GM12891 (cell line): ENCODE measurements around the gene VWA3B.
"Not testable (repeated sequence)": the region's sequence is repeated elsewhere in the genome, so short reads cannot be mapped to it uniquely, and the experiment has no call there.

Experiments
- DNase-seq: peaks from one replicate; pipeline ENCODE4 v3.0.0; 2011; ENCODE audit warnings: low spot score; ENCODE audit not compliant: insufficient read length
- FAIRE-seq: peaks from 2 replicates; lab custom pipeline; 2011; peaks lifted over from hg19 to GRCh38; lab: Jason Lieb, UNC
- PAX5 ChIP-seq: IDR thresholded peaks from 2 replicates; pipeline ENCODE4 v1.6.1; 2011; ENCODE audit warnings: low read length, moderate library complexity, mild to moderate bottlenecking; ENCODE audit not compliant: insufficient read depth, severe bottlenecking
- POLR2A ChIP-seq: IDR thresholded peaks from 2 replicates; pipeline ENCODE4 v1.6.1; 2011; ENCODE audit warnings: low read depth, low read length, control low read depth
- POLR2AphosphoS5 ChIP-seq: IDR thresholded peaks from 2 replicates; pipeline ENCODE4 v1.6.1; 2011; ENCODE audit warnings: low read depth, low read length, control low read depth
- POU2F2 ChIP-seq: IDR thresholded peaks from 2 replicates; pipeline ENCODE4 v1.6.1; 2011; ENCODE audit warnings: low read depth, mild to moderate bottlenecking, control low read depth, low read length, moderate library complexity
- SPI1 ChIP-seq: IDR thresholded peaks from 2 replicates; pipeline ENCODE4 v1.6.1; 2011; ENCODE audit warnings: low read depth, low read length, control low read depth
- TAF1 ChIP-seq: IDR thresholded peaks from 2 replicates; pipeline ENCODE4 v1.6.1; 2011; ENCODE audit warnings: low read depth, low read length, control low read depth

VWA3B gene

DNA sequence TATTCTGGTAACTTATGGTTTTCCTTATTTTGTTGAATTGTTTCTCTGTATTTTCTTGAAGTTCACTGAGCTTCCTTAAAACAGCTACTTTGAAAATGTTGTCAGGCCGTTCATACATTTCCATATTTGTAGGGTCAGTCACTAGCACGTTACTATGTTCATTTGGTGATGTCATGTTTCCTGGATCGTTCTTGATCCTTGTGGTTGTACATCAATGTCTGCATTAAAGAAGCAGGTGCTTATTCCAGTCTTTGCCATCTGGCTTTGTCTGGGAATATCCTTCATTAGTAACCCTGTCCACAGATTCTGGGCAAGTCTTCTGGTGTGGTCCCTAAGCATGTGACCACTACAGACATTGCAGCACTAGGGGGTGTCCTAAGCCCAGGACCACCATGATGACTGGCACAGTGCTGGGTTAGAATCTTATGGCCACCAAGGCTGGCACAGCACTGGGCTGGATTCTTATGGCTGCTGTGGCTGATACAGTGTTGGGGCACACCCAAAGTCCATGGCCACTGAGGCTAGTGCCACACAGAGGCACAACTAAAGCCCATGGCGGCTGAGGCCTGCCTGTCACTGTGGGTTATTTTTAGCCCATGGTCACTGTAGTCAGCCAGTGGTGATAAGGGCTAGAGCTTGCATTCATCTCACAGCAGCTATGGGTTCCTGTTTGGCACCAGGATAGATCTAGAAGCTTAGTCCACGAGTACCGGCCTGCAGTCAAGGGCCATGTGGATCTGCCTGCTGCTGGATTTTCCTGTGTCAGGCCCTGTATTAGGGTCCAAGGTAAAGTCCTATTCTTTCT lies 13.2 kb downstream of the VWA3B start:
- no peak for FAIRE-seq
- DNase-seq: no peak
- TF ChIP-seq SPI1: no peak
- no peak for TF ChIP-seq POLR2A
- TF ChIP-seq TAF1: no peak
- TF ChIP-seq POU2F2: no peak
- no peak for TF ChIP-seq POLR2AphosphoS5

- not testable (repeated sequence) for DNase-seq
Observed at GRCh38 chr2:98102315-98102714, 15.3 kb downstream of the VWA3B start.

DNA sequence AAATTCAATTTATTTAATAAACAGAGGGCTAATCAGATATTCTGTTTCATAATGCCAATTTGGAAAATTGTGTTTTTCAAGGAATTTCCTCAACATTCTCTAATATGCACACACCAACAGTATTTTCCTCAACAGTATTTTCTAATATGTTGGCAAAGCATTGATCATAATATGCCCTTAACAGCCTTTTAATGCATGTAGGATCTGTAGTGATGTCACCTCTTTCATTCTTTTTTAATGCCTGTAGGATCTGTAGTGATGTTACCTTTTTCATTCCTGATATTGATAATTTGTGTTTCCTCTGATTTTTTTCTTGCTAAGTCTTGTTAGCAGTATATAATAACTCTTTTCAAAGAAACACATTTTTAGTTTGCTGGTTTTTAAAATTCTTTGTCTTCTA lies 15.9 kb downstream of the VWA3B start:
- TF ChIP-seq POLR2AphosphoS5 (no peak), POU2F2 (no peak), TAF1 (no peak), POLR2A (no peak), PAX5 (no peak), SPI1 (no peak)
- DNase-seq (no peak), FAIRE-seq (no peak)

More at GRCh38 chr2:98102315-98102714, 15.3 kb downstream of the VWA3B start:
- not testable (repeated sequence) for FAIRE-seq

GRCh38 chr2:98108110-98108509 lies 21.1 kb downstream of the VWA3B start:
- TF ChIP-seq PAX5: no peak
- no peak for TF ChIP-seq POLR2A
- no peak for TF ChIP-seq TAF1
- no peak for TF ChIP-seq SPI1
- TF ChIP-seq POLR2AphosphoS5: no peak
- TF ChIP-seq POU2F2: no peak
- DNase-seq (no peak), FAIRE-seq (no peak)

- FAIRE-seq (no peak), DNase-seq (no peak)
- TF ChIP-seq POLR2A (no peak), POLR2AphosphoS5 (no peak), PAX5 (no peak), SPI1 (no peak), TAF1 (no peak), POU2F2 (no peak)
Observed at GRCh38 chr2:98110741-98111140, 23.8 kb downstream of the VWA3B start.

- DNase-seq (no peak), FAIRE-seq (no peak)
- no peak for TF ChIP-seq POU2F2
- no peak for TF ChIP-seq POLR2A
- no peak for TF ChIP-seq SPI1
- no peak for TF ChIP-seq TAF1
- no peak for TF ChIP-seq POLR2AphosphoS5
- no peak for TF ChIP-seq PAX5
Observed at GRCh38 chr2:98114643-98115330, 27.8 kb downstream of the VWA3B start.

GRCh38 chr2:98118161-98118560 lies 31.2 kb downstream of the VWA3B start:
- FAIRE-seq (no peak), DNase-seq (no peak)
- TF ChIP-seq POLR2A (no peak), POLR2AphosphoS5 (no peak), POU2F2 (no peak), TAF1 (no peak), SPI1 (no peak), PAX5 (no peak)

DNA sequence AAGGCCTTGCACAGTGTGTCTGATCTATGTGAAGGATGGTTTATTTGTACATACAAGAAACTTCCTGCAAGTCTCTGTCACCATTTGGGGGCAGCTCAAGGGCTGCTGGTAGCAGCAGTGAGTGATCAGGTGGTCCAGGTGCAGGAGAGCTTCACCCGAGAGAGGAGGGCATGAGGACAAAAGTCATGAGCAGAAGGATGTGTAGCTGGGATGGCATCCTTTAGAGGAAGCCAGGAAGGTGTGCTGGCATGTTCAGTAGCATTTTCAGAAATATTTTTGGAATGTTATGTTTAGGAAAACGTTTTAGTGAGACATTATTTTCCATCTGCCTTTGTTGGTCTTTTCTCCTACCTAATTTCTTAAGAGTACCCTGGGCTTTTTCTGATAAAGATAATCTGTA lies 31.9 kb downstream of the VWA3B start:
- FAIRE-seq: no peak

DNA sequence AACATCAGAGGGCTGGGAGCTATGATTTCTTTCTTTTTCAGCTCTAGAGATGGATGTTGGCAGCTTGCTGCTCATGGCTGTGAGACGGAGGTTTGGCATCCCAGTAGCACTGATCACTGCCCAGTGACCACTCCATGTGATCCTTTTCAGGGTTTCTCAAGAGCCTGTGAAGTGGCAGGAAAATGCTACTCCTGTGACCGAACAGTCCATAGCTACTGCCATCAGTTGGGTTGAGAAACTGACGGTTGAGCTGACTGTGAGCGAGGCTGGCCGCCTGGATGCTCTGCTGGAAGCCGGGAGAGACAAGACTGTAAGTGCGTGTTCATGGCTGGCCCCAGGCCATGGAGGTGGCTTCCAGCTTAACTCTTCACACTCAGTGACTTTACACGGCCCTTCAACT lies 34.2 kb downstream of the VWA3B start:
- TF ChIP-seq POLR2AphosphoS5: no peak
- TF ChIP-seq TAF1: no peak
- TF ChIP-seq SPI1: no peak
- no peak for TF ChIP-seq POU2F2
- no peak for TF ChIP-seq POLR2A
- TF ChIP-seq PAX5: no peak
- no peak for DNase-seq
- FAIRE-seq: no peak

More for the DNA sequence above, 31.9 kb downstream of the VWA3B start:
- TF ChIP-seq TAF1: no peak
- no peak for TF ChIP-seq SPI1
- TF ChIP-seq POLR2A: no peak
- no peak for TF ChIP-seq POU2F2
- TF ChIP-seq PAX5: no peak
- no peak for TF ChIP-seq POLR2AphosphoS5
- DNase-seq: no peak

- no peak for DNase-seq
- no peak for TF ChIP-seq SPI1
- no peak for TF ChIP-seq POU2F2
- no peak for TF ChIP-seq PAX5
- no peak for TF ChIP-seq POLR2AphosphoS5
- no peak for TF ChIP-seq POLR2A
- no peak for TF ChIP-seq TAF1
- FAIRE-seq: no peak
Observed at GRCh38 chr2:98122524-98122923, 35.6 kb downstream of the VWA3B start.
